HG03575 (cell line): ENCODE measurements around the gene TRIO.

Source experiments
- ATAC-seq: cut with Tn5 transposase; IDR thresholded peaks from one replicate; pipeline ENCODE4 v1.9.1; 2021; ENCODE audit not compliant: unreplicated experiment, insufficient number of reproducible peaks, low FRiP score; ENCODE audit errors: extremely low read depth

The TRIO gene

GRCh38 chr5:14216372-14216771 lies 73.2 kb downstream of the TRIO start:
- no peak for ATAC-seq

- no peak for ATAC-seq
These were observed 73.8 kb downstream of the TRIO start for GRCh38 chr5:14216902-14217301.

GRCh38 chr5:14217587-14217986 lies 74.4 kb downstream of the TRIO start:
- no peak for ATAC-seq

GRCh38 chr5:14218011-14218410 lies 74.9 kb downstream of the TRIO start:
- no peak for ATAC-seq

- no peak for ATAC-seq
These were observed 75.3 kb downstream of the TRIO start for GRCh38 chr5:14218480-14218879.

GRCh38 chr5:14218897-14219573 lies 75.9 kb downstream of the TRIO start:
- no peak for ATAC-seq

GRCh38 chr5:14219800-14220512 lies 76.8 kb downstream of the TRIO start:
- no peak for ATAC-seq

GRCh38 chr5:14220642-14221041 lies 77.5 kb downstream of the TRIO start:
- no peak for ATAC-seq

- no peak for ATAC-seq
These were observed 78.6 kb downstream of the TRIO start for GRCh38 chr5:14221732-14222131.

GRCh38 chr5:14222206-14222605 lies 79.1 kb downstream of the TRIO start:
- no peak for ATAC-seq

- no peak for ATAC-seq
These were observed 80.2 kb downstream of the TRIO start for GRCh38 chr5:14223372-14223771.

- no peak for ATAC-seq
These were observed 82.2 kb downstream of the TRIO start for GRCh38 chr5:14225173-14225834.

GRCh38 chr5:14226149-14226548 lies 83.0 kb downstream of the TRIO start:
- no peak for ATAC-seq

- ATAC-seq, result no peak
These were observed 83.4 kb downstream of the TRIO start for GRCh38 chr5:14226554-14226953.

GRCh38 chr5:14226992-14227391 lies 83.8 kb downstream of the TRIO start:
- no peak for ATAC-seq

GRCh38 chr5:14227513-14227912 lies 84.4 kb downstream of the TRIO start:
- ATAC-seq, result no peak

GRCh38 chr5:14228219-14228618 lies 85.1 kb downstream of the TRIO start:
- ATAC-seq, result no peak

GRCh38 chr5:14229181-14229580 lies 86.0 kb downstream of the TRIO start:
- ATAC-seq, result no peak

- ATAC-seq, result no peak
These were observed 86.6 kb downstream of the TRIO start for GRCh38 chr5:14229734-14230133.

- ATAC-seq, result no peak
These were observed 88.0 kb downstream of the TRIO start for GRCh38 chr5:14231156-14231555.
